ENCODE data around the gene KCTD21.
"Not testable (repeated sequence)": the region's sequence is repeated elsewhere in the genome, so short reads cannot be mapped to it uniquely, and the experiment has no call there.

The KCTD21 gene, protein sequence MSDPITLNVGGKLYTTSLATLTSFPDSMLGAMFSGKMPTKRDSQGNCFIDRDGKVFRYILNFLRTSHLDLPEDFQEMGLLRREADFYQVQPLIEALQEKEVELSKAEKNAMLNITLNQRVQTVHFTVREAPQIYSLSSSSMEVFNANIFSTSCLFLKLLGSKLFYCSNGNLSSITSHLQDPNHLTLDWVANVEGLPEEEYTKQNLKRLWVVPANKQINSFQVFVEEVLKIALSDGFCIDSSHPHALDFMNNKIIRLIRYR
- 0.31 to 4.7 reads per million in 2 donors for total RNA-seq

DNA sequence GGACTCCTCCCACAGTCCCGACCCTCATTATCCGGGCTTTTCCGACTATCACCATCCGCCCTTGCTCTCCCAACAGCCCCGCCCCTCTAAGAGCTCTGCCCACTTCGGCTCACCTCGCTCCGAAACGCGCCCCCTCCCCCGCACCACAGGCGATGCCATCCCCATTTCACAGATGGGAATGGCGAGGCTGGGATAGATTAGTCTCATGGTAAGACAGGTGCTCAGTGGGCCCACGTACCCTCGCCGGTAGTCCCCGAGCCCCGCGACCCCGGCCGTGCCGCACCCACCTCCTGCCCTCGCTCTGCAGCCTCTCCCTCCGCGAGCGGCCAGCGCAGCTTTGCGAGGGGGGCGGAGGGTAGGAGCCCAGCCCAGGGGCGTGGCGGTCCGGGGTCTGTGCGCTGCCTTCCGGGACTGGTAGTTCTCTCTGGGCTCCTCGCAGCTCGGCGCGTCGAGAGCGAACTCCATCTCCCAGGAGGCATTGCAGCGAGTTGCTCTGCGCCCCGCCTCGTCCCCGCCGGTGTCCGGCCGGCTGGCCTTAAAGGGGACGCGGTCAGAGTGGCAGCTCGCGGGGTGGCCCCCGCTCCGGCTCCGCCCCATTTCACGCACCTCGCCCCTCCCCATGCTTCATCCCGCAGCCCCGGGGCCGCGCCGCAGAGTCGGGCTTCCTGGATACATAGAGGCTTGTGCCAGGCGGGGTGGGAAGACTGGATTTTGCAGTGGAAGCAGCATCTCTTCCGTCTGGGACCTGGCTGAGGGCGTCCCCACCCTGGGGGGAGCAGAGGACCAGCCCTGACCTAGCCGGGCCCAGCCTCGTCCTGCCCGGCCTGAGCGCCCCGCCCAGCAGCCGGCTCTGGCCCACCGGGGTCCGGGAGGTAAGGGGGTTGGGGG, at the start of gene KCTD21, which contains the start of gene USP35:
Gene KCTD21 (minus strand): TSS at position 341 of the 888 bp plus-strand sequence. CDS start 14,072 bp downstream, outside the sequence.
Gene USP35 (plus strand): TSS at position 634 of the 888 bp plus-strand sequence. CDS start 7,327 bp downstream, outside the sequence.
- peak; percentile 76 to 96 (median 85) for DNase-seq

GRCh38 chr11:78237293-78238046, 49.0 kb upstream of the KCTD21 start:
- DNase-seq = no peak

GRCh38 chr11:78234006-78234405, 45.6 kb upstream of the KCTD21 start:
- DNase-seq = no peak

DNA sequence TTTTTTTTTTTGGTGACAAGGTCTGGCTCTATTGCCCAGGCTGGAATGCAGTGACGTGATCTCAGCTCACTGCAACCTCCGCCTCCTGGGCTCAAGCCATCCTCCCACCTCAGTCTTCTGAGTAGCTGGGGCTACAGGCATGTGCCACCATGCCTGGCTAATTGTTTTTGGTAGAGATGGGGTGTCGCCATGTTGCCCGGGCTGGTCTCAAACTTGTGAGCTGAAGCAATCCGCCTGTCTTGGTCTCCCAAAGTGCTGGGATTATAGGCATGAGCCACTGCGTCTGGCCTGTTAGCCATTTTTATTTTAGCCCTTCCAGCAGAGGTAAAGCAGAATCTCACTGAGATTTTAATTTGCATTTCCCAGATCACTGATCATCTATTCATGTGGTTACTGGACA, 44.6 kb upstream of the KCTD21 start:
- not testable (repeated sequence) for DNase-seq

DNA sequence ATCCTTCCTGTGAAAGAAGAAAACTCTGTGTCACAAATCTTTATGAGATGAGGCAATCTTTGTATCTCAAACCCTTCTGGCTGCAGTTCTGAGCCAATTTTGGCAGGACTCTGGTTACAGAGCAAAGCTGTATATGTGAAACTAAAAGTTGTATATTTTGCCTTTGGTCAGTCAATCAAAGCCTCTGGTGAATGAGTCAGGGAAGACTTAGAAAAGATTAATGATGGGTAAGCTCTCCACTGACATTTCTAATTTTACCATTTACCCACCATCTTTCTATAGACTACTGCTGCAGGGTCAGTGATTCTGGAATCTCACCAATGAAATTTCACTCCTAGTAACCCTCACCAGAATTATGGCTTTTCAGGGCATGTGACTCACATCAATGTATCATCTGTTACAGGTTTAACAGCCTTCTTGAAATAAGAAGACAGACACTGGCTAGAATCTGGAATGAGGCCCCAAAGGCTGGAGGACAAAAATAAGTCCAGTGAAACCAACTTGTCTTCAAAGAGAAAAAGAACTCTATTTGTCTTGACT, 43.6 kb upstream of the KCTD21 start:
- DNase-seq = no peak

- DNase-seq = no peak
Measured at GRCh38 chr11:78230161-78230877, 41.9 kb upstream of the KCTD21 start.

GRCh38 chr11:78229106-78229505, 40.7 kb upstream of the KCTD21 start:
- DNase-seq = no peak

GRCh38 chr11:78228467-78228866, 40.0 kb upstream of the KCTD21 start:
- peak in 1 of 5 experiments; percentile 73 for DNase-seq

GRCh38 chr11:78227921-78228320, 39.5 kb upstream of the KCTD21 start:
- no peak for DNase-seq

DNA sequence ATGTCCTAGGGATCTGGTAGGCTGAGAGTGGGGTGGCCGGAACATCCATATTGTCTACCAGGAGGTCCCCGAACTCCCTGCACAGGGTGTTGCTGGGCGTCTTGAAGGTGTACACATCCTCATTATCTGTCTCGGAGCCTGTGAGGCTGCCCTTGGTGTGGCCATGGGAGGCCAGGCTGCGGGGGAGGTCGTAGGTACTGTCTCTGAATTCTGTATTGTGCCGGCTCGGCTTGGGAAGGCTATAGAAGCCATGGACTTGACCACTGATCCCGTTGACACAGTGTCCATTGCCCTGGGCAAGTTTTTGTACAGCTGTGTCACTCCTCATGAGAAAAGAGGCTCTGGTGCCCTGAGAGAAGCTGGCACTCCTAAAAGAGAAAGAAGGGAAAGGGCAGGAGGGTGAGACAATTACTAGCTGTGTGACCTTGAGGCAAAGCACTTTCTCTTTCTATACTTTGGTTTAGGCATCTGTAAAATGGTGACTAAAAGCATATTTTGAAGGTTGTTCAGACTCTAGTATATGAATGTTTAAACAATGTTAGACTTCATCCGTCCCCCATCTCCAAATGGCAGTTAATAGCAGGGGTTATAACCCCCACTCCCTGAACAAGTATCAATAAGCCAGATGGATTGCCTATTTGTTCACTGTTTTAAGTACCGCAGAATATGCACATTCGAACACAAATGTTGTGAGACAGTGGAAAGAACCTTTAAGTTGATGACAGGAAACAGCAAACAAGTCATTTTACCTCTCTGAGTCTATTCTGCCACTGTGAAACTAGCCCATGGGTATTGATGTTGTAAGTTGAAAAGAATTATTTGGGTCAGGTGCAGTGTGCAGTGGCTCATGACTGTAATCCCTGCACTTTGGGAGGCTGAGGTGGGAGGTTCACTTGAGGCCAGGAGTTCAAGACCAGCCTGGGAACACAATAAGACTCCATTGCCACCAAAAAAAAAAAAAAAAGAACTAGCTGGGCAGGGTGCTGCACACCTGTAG, 38.6 kb upstream of the KCTD21 start:
- DNase-seq = peak in 1 of 5 experiments; percentile 58

DNA sequence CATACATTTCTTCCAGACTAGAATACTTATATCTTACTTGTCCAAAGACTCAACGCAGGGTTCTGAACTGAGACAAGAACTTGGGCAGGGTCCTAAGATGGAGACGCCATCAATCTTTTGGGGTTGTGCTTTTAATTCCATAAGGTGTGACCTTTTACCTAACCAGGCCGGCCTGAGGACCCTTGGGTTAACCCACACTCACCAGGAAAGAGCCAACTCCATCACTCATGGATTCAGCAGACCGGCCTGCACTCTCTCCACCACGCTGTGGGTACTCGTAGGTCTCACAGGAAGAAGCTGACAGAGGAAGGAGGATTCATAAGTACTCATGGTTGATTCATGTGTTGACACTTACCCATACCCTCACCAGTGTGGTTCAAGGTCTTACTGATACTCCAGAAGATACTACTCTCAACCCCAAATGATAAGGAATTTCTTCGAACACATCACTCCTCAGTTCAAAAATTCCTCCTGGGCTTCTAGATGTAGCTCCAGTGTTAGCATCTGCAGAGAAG, 36.5 kb upstream of the KCTD21 start:
- DNase-seq = no peak

- no peak for DNase-seq
Measured at GRCh38 chr11:78224506-78224905, 36.1 kb upstream of the KCTD21 start.

GRCh38 chr11:78223320-78223954, 35.0 kb upstream of the KCTD21 start:
- DNase-seq = no peak

GRCh38 chr11:78222726-78223125, 34.3 kb upstream of the KCTD21 start:
- DNase-seq = not testable (repeated sequence)

DNA sequence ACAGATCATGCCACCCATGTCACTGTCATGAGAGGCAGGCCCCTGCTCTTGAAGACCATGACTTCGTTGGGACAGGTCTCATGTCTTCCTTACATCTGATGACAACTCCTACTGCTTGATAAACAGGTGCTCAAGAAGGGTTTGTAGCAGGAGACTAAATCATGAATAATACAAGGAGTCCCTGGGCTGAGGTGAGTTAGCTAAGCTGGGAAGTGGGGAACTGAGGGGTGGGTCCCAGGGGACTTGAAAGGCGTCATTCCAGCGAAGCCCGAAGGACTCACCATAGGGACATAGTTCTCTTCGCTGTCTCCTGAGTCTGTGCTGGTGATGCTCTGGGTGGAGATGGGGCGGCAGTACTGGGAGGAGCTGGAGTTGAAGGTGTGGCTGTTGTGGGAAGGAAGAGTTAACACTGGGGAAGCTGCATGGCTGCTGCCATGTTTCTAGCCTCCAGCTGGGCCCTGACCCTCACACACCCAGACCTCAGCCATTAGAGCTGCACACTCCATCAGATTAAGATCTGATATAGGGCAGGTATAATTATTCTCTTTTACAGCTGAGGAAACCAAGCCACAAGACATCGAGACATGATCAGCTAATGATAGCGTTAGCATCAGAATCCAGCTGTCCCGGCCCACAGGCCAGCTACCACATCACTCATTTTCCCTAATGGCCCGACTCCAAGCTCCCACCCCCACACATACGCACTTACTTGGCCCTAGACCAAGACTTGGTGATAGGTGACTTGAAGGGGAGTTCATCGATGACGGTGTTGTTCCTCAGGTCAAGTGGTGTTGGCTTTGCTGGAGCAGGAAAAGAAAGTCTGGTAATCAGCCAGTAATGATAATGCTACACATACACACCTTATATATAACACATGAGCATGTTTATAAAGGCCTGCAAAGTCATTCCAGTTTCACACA, 33.2 kb upstream of the KCTD21 start:
- DNase-seq = no peak

DNA sequence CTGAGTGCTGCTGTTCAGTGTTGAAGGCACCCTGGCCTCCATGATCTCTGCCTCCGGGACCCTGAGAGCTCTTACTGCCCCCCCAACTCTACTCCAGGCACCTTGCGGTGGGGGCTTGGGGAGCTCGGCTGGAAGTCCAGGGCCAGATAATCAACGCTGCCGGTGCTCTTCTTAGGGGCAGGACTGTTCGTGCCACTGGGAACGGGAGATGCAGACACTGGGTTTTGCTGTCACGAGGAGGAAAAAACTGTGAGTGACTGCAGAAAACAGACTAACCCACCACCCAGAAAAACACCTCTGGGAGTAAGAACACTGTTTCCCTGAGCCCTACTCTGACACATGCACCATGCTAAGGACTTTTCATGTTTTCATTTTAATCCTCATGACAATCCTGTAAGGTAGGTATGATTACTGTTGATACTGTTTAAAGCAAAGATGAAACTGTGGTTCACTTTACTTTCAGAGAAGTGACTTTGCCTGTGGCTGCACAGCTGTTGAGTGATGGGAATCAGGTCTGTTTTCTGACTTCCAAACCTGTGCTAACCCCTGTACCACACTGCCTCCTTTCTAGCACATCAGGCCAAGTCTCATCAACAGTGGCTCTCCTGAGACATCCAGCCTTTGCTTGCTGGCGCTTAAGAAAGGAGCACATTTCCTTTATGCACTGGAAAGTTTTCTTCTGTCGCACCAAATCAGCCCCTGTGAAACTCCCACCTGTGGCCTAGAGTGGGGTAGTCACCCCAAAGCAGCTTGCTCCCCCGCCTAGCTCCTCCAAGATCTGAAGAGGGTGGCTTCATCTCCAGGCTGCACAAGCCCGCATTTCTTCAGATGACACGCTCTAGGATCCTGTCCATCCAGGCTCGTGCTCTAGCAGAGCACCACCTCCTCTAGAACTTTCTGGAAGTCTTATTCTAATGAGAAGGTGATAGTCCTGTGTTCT, 32.1 kb upstream of the KCTD21 start:
- peak in 1 of 5 experiments; percentile 19 for DNase-seq

GRCh38 chr11:78219493-78220217, 31.2 kb upstream of the KCTD21 start:
- DNase-seq = no peak
